K562 (cell line): ENCODE data around the gene GPR37L1. TPM values are rescaled to one million over a fixed set of nuclear protein-coding genes. Genes with fewer than 3 reads are reported as not detected.

ENCODE experiments used
- ATAC-seq: fragments of 200-7000 bp; cut with Tn5 transposase; 3 replicates; pipeline ENCODE4 v1.9.1; 2020; ENCODE audit warnings: moderate library complexity
- BruUV-seq: library from RNA; stranded (reverse); fragments of 400-500 nt; replicated peaks from 2 replicates; lab custom pipeline; 2021; lab: Mats Ljungman, UMichigan
- CTCF ChIA-PET: fragments of 300-600 bp; formaldehyde crosslinking; extraction: SDS; loops from one replicate; lab custom pipeline; 2021; ENCODE audit warnings: low intra/inter-chr PET ratio; lab: Yijun Ruan, JAX
- POLR2A ChIA-PET: fragments of 300-600, 350-650 bp; sonication (Branson Sonifier 250); formaldehyde crosslinking; extraction: SDS; loops from one replicate; lab custom pipeline; 2021; ENCODE audit warnings: antibody characterized with exemption, inconsistent platforms; lab: Yijun Ruan, JAX
- DNase-seq, 4 experiments: peaks; one replicate each; pipeline versions ENCODE4 v3.0.0 to v3.0.0-alpha.2; 2011 to 2018; ENCODE audit warnings: low spot score in 3 of 4, mixed read lengths in 3 of 4; ENCODE audit errors: extremely low read depth in 1 of 4
- FAIRE-seq: peaks from 2 replicates; lab custom pipeline; 2011; peaks lifted over from hg19 to GRCh38; lab: Jason Lieb, UNC
- H2AFZ ChIP-seq: 2 replicates; pipeline ENCODE4 v1.6.0; 2011; ENCODE audit warnings: low read depth, low read length, control low read depth, inconsistent platforms
- H3K27ac ChIP-seq: fragments of 200-600 bp; 3 replicates; pipeline ENCODE4 v1.8.0; 2011; ENCODE audit warnings: low read depth, mild to moderate bottlenecking, control low read depth, inconsistent platforms, low read length, moderate library complexity, mixed read lengths; ENCODE audit errors: extremely low read depth
- H3K27me3 ChIP-seq, 2 experiments: fragments of 300-600 bp in 1 of 2; 2 replicates in 1 of 2; 3 replicates in 1 of 2; pipeline versions ENCODE4 v1.6.0 to v1.8.0; 2011; ENCODE audit warnings: inconsistent platforms in 2 of 2, low read length in 2 of 2, mild to moderate bottlenecking in 1 of 2, mixed read lengths in 1 of 2, moderate library complexity in 1 of 2; ENCODE audit not compliant: control insufficient read depth in 2 of 2, insufficient read depth in 2 of 2
- H3K36me3 ChIP-seq: fragments of 300-600 bp; 3 replicates; pipeline ENCODE4 v1.8.0; 2011; ENCODE audit warnings: mild to moderate bottlenecking, low read length, inconsistent platforms; ENCODE audit not compliant: control insufficient read depth, insufficient read depth
- H3K4me1 ChIP-seq, 2 experiments: fragments of 200-600 bp in 1 of 2; replicated peaks in 1 of 2; 2 replicates in 1 of 2; 3 replicates in 1 of 2; pipeline versions ENCODE4 v1.5.1 to v1.8.0; 2011; ENCODE audit warnings: inconsistent platforms in 2 of 2, low read length in 2 of 2, mild to moderate bottlenecking in 1 of 2, mixed read lengths in 1 of 2, moderate library complexity in 1 of 2; ENCODE audit not compliant: control insufficient read depth in 2 of 2, insufficient read depth in 2 of 2
- H3K4me2 ChIP-seq: 2 replicates; pipeline ENCODE4 v1.6.1; 2011; ENCODE audit warnings: low read length, control low read depth, inconsistent platforms, mixed read lengths; ENCODE audit not compliant: insufficient read depth
- H3K4me3 ChIP-seq: fragments of 200-600 bp; sonication (generic), shearing (Covaris generic); 2 replicates; pipeline ENCODE4 v1.5.1; 2016; ENCODE audit warnings: control low read depth, inconsistent platforms
- H3K79me2 ChIP-seq: fragments of 200-600 bp; 3 replicates; pipeline ENCODE4 v1.8.0; 2011; ENCODE audit warnings: low read length, inconsistent platforms; ENCODE audit not compliant: control insufficient read depth, insufficient read depth
- H3K9ac ChIP-seq, 2 experiments: 2 replicates each; pipeline versions ENCODE4 v1.6.0 to v1.6.1; 2011; ENCODE audit warnings: low read depth in 2 of 2, low read length in 2 of 2, control low read depth in 1 of 2, inconsistent platforms in 1 of 2, mild to moderate bottlenecking in 1 of 2, mixed read lengths in 1 of 2; ENCODE audit not compliant: insufficient read depth in 1 of 2
- H3K9me1 ChIP-seq: one replicate; pipeline ENCODE4 v1.6.0; 2011; ENCODE audit warnings: inconsistent platforms, mild to moderate bottlenecking, low read length, moderate library complexity; ENCODE audit not compliant: control insufficient read depth, insufficient read depth
- H3K9me3 ChIP-seq: replicated peaks from 2 replicates; pipeline ENCODE4 v1.5.1; 2011; ENCODE audit warnings: low read depth, low read length, inconsistent platforms; ENCODE audit not compliant: control insufficient read depth, insufficient read depth
- H4K20me1 ChIP-seq: replicated peaks from 2 replicates; pipeline ENCODE4 v1.6.1; 2011; ENCODE audit warnings: low read length, inconsistent platforms, mixed read lengths; ENCODE audit not compliant: control insufficient read depth, insufficient read depth
- BCOR ChIP-seq: fragments of 450-650 bp; IDR thresholded peaks from 2 replicates; pipeline ENCODE4 v1.6.1; 2016
- BHLHE40 ChIP-seq: IDR thresholded peaks from 2 replicates; pipeline ENCODE4 v1.6.1; 2011; ENCODE audit warnings: low read length, improper control_type of control experiment
- BRCA1 ChIP-seq, 2 experiments: fragments of 450-650 bp in 1 of 2; sonication (generic) in 1 of 2; formaldehyde crosslinking in 1 of 2; IDR thresholded peaks; 2 replicates each; pipeline versions ENCODE4 v1.5.0 to v1.6.1; 2017 to 2020; ENCODE audit warnings: mild to moderate bottlenecking in 1 of 2, missing genetic modification reagents in 1 of 2
- CBFA2T2 ChIP-seq: fragments of 450-650 bp; conservative IDR thresholded peaks from 2 replicates; pipeline ENCODE4 v1.6.1; 2017; ENCODE audit warnings: mild to moderate bottlenecking
- CGGBP1 ChIP-seq: fragments of 250-450 bp; sonication (Bioruptor Pico); IDR thresholded peaks from 2 replicates; pipeline ENCODE4 v1.9.0; 2021; ENCODE audit warnings: mild to moderate bottlenecking
- ESRRA ChIP-seq: fragments of 450-650 bp; IDR thresholded peaks from 2 replicates; pipeline ENCODE4 v1.6.1; 2014; ENCODE audit warnings: low read depth, mild to moderate bottlenecking, moderate library complexity, borderline replicate concordance
- MBD1 ChIP-seq: fragments of 250-450 bp; sonication (Bioruptor Pico); IDR thresholded peaks from 2 replicates; pipeline ENCODE4 v1.8.0; 2022; ENCODE audit warnings: inconsistent platforms
- PATZ1 ChIP-seq: fragments of 250-450 bp; sonication (Bioruptor Pico); IDR thresholded peaks from 2 replicates; pipeline ENCODE4 v1.5.0; 2020; ENCODE audit warnings: mild to moderate bottlenecking, borderline replicate concordance
- SRF ChIP-seq, 2 experiments: fragments of 250-450, 450-650 bp in 1 of 2; sonication (Bioruptor Pico) in 1 of 2; sonication (generic) in 1 of 2; formaldehyde crosslinking; IDR thresholded peaks; 2 replicates each; pipeline versions ENCODE4 v1.5.0 to v1.5.1; 2020 to 2022; ENCODE audit warnings: mild to moderate bottlenecking in 1 of 2, missing genetic modification reagents in 1 of 2
- TAF7 ChIP-seq: fragments of 450-650 bp; IDR thresholded peaks from 2 replicates; pipeline ENCODE4 v1.6.1; 2016; ENCODE audit warnings: missing genetic modification characterization, missing compliant biosample characterization
- ZNF592 ChIP-seq: fragments of 450-650 bp; IDR thresholded peaks from 2 replicates; pipeline ENCODE4 v1.6.1; 2017; ENCODE audit warnings: antibody characterized with exemption, mild to moderate bottlenecking
- ZNF740 ChIP-seq, 3 experiments: fragments of 200-800 bp in 1 of 3; sonication (Bioruptor generic) in 1 of 3; sonication (generic) in 1 of 3; formaldehyde crosslinking in 1 of 3; IDR thresholded peaks; 2 replicates each; pipeline versions ENCODE4 v1.6.1 to v1.8.0; 2016 to 2022; ENCODE audit warnings: mild to moderate bottlenecking in 2 of 3, missing compliant biosample characterization in 2 of 3, missing genetic modification characterization in 2 of 3, missing genetic modification reagents in 1 of 3
- WGBS: fragments of 100-300 bp; shearing (Covaris generic); methylation state at CpG from one replicate; pipeline ENCODE4 v1.1.6; 2016; ENCODE audit warnings: low coverage, mixed read lengths; ENCODE audit not compliant: insufficient coverage; ENCODE audit errors: missing lambda C conversion rate; 5-methylcytosine and 5-hydroxymethylcytosine counted together
- in situ Hi-C: fragments of 300-500 bp; cut with MboI; formaldehyde crosslinking; loops from 4 replicates; pipeline ENCODE4 v1.15.0; 2018; ENCODE audit warnings: inconsistent platforms, mixed read lengths
- intact Hi-C: fragments of 100-400 bp; cut with micrococcal nuclease; formaldehyde crosslinking; loops from 2 replicates; pipeline ENCODE4 v1.14.2; 2022
- polyA plus RNA-seq, 8 experiments: library from polyadenylated mRNA; depleted of rRNA in 4 of 8; stranded (reverse) in 5 of 8; unstranded in 3 of 8; fragments of >200 nt; fragmentation: Nextera tagmentation in 2 of 8; fragmentation: Illumina TruSeq in 1 of 8; extraction: Ambion mirVana in 2 of 8; extraction: Trizol in 1 of 8; gene quantifications; 2 replicates each; pipeline versions ENCODE4 v1.2.1 to v1.2.3, GENCODE V29; 2011 to 2014; ENCODE audit warnings: inconsistent platforms in 1 of 8, missing spikeins in 1 of 8
- total RNA-seq, 7 experiments: library from RNA; depleted of rRNA in 6 of 7; stranded (reverse); fragments of >200 nt in 6 of 7; fragmentation: Illumina TruSeq in 2 of 7; extraction: Trizol in 2 of 7; gene quantifications; 2 replicates each; pipeline versions ENCODE4 v1.2.1 to v1.2.3, GENCODE V29; 2011 to 2021; ENCODE audit warnings: low replicate concordance in 1 of 7

GPR37L1 gene
- total and polyA plus RNA-seq, 9 of the 15 experiments (the other 6 are each of a cell fraction or from before 2014, with no cell fraction given): not detected

GRCh38 chr1:202121006-202121405, 1.7 kb upstream of the GPR37L1 start:
- no peaks in the 10 kb centered on the region for H3K9me1 ChIP-seq
- FAIRE-seq (no peak), DNase-seq (no peak), ATAC-seq (no peak)
- no peaks in the 10 kb centered on the region for H3K9me3 ChIP-seq
- 8% methylated on average over 7 of the region's 7 CpGs for WGBS
- in situ Hi-C loops: loop anchor here (5.0 kb wide), 2 partner anchors 119 to 229 kb away; no protein-coding TSS in a partner anchor
- BruUV-seq: no TSS peak
- peaks cover 9 to 17% of the 10 kb centered on the region in 2 experiments; a peak in 4 of 5 replicates for H3K4me1 ChIP-seq
- POLR2A ChIA-PET: interaction anchor here (0.6 to 2.5 kb wide), 9 partner anchors 8 to 596 kb away, joined by 3 to 9 read pairs (median 4); no protein-coding TSS in a partner anchor
- intact Hi-C loops: no loop called here
- no peak overlapping the region for H3K4me3 ChIP-seq
- H3K9ac ChIP-seq: no peak overlapping the region
- peaks cover 13% of the 10 kb centered on the region; the same call in 1 of the 2 replicates for H4K20me1 ChIP-seq
- H2AFZ ChIP-seq: no peak overlapping the region
- peaks cover 26 to 50% of the 10 kb centered on the region in 2 experiments for H3K27me3 ChIP-seq
- no peaks in the 10 kb centered on the region for H3K79me2 ChIP-seq
- H3K36me3 ChIP-seq: no peaks in the 10 kb centered on the region
- CTCF ChIA-PET: interaction anchor here (0.6 to 1.5 kb wide), 4 partner anchors 10 to 243 kb away, joined by 3 to 5 read pairs (median 3); no protein-coding TSS in a partner anchor
- no peak overlapping the region for H3K27ac ChIP-seq
- no peak overlapping the region for H3K4me2 ChIP-seq
- no peak for TF ChIP-seq BRCA1 (IDR thresholded peaks at IDR 0.05)
- no peak for TF ChIP-seq BRCA1 (CRISPR knock-in tag; IDR thresholded peaks at IDR 0.05)
- TF ChIP-seq MBD1 (CRISPR knock-in tag): no peak
- no peak for TF ChIP-seq SRF (CRISPR knock-in tag; IDR thresholded peaks at IDR 0.05)
- TF ChIP-seq TAF7 (tag): no peak
- no peak for TF ChIP-seq ESRRA
- no peak for TF ChIP-seq ZNF592
- TF ChIP-seq BHLHE40: no peak
- no peak for TF ChIP-seq CGGBP1 (CRISPR knock-in tag)
- no peak for TF ChIP-seq CBFA2T2
- no peak for TF ChIP-seq BCOR
- no peak for TF ChIP-seq ZNF740 (CRISPR knock-in tag; IDR thresholded peaks at IDR 0.05)
- no peak for TF ChIP-seq ZNF740 (tag; IDR thresholded peaks at IDR 0.05)
- TF ChIP-seq PATZ1 (CRISPR knock-in tag): no peak
